Heart left ventricle (tissue), 13 donors: ENCODE data around the gene METTL21C.

Source experiments
- POLR2A ChIP-seq, 2 donors: fragments of 450-650 bp; IDR thresholded peaks; one replicate each; pipeline ENCODE4 v1.6.1; 2017; ENCODE audit warnings: antibody characterized with exemption in 2 of 2, mild to moderate bottlenecking in 2 of 2, moderate library complexity in 2 of 2
- TF ChIP-seq, protein P1 (sequence below), 12 donors: fragments of 200-600 bp; sonication (generic) in 4 of 12; IDR thresholded peaks; one replicate each; pipeline versions ENCODE4 v1.5.0 to v1.8.0; 2018 to 2022; ENCODE audit warnings: antibody characterized with exemption in 12 of 12, mild to moderate bottlenecking in 5 of 12
- donor health status: ischemic (EF 13 %, LVEDD 7.1; RV severe dilation, severe dysfunction).
- donor health status: DM: no; HTN: yes; CAD: no.
- donor health status: DM: no; HTN: no; CAD: no.
- donor health status: ischemic (EF 25% LVEDD 6.9; RV normal size, moderate dysfunction).
- donor health status: ischemic (EF 25% LVEDD 5.7; RV mildly dilated, moderate dysfunction).
- donor health status: ischemic (EF 35%, LVEDD 5.7; RV mildly dilated, moderate dysfunction).
- donor health status: nonischemic (EF 11% LVEDD 7.7; RV severe dilation, severe dysfunction).
- donor health status: DM: yes; HTN: yes; CAD: no.
- donor health status: PGD.
- donor health status: ischemic (EF 29% LVEDD 5.4; RV normal size, mild dysfunction).
- donor health status: nonischemic (EF 23%, LVEDD 6.1; RV moderate dilation, normal function).

DNA sequence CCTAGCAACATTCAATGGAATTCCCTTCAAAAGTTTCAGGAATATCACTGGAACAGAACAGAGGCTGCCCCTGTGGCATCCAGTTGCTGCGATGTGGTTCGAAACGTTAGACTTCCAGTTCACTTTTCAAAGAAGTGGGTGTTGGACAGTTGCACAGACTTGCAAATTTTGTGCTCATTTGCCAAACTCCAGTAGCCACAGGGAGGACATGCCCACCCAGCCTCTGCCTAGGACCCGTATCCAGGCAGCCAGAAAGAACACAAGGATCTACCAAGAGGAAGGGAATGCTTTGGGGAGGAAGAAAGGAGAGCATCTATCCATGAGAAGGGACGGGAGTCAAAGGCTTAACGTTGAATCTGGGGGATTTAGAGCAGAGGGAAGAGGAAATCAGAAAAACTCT is at the start of gene METTL21C:
- TF ChIP-seq, protein P1, sequence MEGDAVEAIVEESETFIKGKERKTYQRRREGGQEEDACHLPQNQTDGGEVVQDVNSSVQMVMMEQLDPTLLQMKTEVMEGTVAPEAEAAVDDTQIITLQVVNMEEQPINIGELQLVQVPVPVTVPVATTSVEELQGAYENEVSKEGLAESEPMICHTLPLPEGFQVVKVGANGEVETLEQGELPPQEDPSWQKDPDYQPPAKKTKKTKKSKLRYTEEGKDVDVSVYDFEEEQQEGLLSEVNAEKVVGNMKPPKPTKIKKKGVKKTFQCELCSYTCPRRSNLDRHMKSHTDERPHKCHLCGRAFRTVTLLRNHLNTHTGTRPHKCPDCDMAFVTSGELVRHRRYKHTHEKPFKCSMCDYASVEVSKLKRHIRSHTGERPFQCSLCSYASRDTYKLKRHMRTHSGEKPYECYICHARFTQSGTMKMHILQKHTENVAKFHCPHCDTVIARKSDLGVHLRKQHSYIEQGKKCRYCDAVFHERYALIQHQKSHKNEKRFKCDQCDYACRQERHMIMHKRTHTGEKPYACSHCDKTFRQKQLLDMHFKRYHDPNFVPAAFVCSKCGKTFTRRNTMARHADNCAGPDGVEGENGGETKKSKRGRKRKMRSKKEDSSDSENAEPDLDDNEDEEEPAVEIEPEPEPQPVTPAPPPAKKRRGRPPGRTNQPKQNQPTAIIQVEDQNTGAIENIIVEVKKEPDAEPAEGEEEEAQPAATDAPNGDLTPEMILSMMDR (IDR thresholded peaks at IDR 0.05): no peak
- no peak for TF ChIP-seq POLR2A (IDR thresholded peaks at IDR 0.05)
